Esophagus mucosa (tissue), 1 donor: ENCODE measurements around the gene CCSER1. TPM values are rescaled to one million over a fixed set of nuclear protein-coding genes. Genes with fewer than 3 reads are reported as not detected.
"Not testable (repeated sequence)": the region's sequence is repeated elsewhere in the genome, so short reads cannot be mapped to it uniquely, and the experiment has no call there.

Experiments
- ATAC-seq: fragments of 200-7000 bp; cut with Tn5 transposase; one replicate; pipeline ENCODE4 v1.9.1; 2020
- total RNA-seq: library from RNA; stranded (reverse); gene quantifications from one replicate; pipeline ENCODE4 v1.2.4, GENCODE V29; 2023
- donor health status: DM: yes; HTN: yes; CAD: no.

The CCSER1 gene
- total RNA-seq, 1 donor from 2014 or later, result 1.2 TPM

DNA sequence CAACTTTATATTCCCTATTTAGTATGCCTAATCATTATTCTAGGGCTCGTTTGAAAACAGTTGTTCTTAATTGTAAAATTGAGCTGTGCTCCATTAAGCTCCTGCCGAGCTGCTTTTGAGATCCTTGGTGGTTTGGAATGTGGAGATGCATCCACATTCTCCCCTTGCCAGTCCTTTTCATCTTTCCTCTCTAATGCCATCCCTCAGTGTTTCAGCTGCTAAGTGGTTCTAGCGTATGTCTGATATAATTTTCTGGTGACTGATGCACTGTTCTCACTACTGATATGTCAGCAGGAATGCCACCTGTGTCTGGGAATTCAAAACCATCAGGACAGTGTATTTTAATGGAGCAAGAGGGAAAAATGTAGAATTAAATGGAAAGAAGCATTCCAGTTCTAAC lies 1085.0 kb downstream of the CCSER1 start:
- no peak for ATAC-seq

DNA sequence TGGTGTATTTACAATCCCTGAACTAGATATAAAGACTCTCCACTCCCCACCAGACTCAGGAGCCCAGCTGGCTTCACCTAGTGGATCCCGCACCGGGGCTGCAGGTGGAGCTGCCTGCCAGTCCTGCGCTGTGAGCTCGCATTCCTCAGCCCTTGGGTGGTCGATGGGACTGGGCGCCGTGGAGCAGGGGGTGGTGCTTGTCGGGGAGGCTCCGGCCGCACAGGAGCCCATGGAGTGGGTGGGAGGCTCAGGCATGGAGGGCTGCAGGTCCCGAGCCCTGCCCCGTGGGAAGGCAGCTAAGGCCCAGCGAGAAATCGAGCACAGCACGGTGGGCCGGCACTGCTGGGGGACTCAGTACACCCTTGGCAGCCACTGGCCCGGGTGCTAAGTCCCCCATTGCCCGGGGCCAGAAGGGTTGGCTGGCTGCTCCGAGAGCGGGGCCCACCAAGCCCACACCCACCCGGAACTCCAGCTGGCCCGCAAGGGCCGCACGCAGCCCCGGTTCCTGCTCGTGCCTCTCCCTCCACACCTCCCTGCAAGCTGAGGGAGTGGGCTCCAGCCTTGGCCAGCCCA lies 1090.7 kb downstream of the CCSER1 start:
- not testable (repeated sequence) for ATAC-seq

DNA sequence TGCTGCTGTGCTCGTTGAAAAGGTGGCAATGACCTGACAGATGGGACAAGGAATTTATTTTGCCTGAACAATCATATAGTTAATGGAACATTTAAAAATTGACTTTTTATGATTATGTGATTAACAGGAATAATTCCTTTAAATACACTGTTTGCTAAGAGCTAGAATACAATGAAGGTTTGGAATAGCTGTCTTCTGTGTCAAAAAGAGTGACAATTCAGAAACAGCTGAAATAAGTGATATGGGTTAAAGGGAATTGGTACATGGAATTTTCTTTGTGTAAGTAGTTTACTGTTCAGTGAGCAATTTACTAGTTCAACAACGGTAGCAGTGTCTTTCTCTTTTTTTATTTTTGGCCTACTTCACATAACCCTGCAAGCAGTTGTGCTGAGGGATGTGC lies 1093.1 kb downstream of the CCSER1 start:
- no peak for ATAC-seq

DNA sequence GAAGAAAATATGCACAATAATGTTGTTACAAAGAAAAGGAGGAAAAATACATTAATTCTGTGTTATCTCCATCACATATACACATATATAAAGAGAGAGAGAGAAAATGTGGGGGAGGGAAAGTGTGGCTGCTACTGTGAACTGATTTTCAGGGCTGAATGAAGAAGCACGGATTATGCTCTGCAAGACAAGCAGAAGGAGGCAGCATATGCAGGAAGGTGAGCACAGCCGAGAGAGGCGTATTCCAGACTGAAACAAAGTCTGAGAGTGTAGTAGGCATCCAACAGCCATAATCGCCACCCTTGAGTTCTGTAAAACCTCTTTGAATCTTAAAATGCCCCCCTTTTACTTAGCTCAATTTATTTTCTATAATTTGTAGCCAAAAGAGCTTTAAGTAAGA lies 1094.8 kb downstream of the CCSER1 start:
- ATAC-seq, result no peak

- ATAC-seq, result peak; percentile 64
Observed at GRCh38 chr4:91226867-91227266, 1099.7 kb downstream of the CCSER1 start.

DNA sequence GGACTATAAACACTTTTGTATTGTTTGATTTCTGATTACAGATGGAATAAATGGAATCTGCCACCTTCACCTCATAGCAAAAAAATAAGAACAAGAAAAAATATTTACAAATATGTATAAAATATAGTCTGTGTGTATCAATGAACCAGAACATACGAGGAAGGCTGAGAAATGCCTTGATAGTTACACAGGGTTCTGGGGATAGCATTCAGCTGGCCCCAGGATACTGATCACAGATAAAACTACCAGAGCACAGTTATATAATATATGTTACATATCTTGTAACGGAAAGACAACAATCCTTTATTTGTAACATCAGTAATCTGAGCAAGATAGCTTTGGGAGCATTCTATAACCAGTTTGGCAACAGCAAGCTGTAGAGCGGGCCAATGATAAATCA lies 1101.5 kb downstream of the CCSER1 start:
- peak; percentile 55 for ATAC-seq

- ATAC-seq, result no peak
Observed at GRCh38 chr4:91233164-91233563, 1106.0 kb downstream of the CCSER1 start.

- ATAC-seq, result no peak
Observed at GRCh38 chr4:91243132-91243531, 1115.9 kb downstream of the CCSER1 start.

DNA sequence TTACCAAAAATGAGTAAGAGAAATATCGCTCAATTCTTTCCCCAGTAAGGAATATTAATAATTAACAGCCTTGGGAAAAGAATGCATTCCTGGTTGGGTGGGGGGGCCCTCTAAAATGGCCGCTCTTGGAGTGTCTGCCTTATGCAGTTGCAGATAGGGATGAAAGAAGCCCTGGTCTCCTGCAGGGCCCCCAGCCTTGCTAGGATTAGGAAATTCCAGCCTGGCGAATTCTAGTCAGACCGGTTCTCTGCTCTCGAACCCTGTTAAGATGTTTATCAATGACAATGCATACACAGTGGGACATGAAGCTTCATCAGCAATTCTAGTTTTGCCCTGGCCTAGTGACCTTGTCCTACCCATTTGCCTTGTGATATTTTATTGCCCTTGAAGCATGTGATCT lies 1128.8 kb downstream of the CCSER1 start:
- ATAC-seq, result no peak

DNA sequence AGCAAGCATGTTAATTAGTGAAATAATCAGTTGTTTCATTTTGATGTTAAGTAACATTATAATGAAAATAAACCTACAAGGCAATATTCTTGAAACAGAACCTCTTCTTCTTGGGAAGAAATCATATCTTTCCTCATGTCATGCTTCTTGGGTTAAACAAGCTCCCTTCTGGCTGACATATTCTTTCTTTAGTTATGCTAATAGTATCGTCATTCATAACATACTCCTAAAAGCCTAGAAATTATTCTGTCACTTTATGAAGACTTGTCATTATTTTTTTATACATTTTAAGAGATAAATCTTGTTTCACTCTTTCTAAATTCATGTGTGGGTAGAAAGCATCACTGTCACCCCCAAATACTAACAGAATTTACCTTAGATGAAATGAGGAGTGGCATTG lies 1129.6 kb downstream of the CCSER1 start:
- ATAC-seq, result no peak

- no peak for ATAC-seq
Observed at GRCh38 chr4:91257721-91258120, 1130.5 kb downstream of the CCSER1 start.

- ATAC-seq, result no peak
Observed at GRCh38 chr4:91258326-91258725, 1131.1 kb downstream of the CCSER1 start.

- ATAC-seq, result no peak
Observed at GRCh38 chr4:91267543-91267942, 1140.3 kb downstream of the CCSER1 start.

GRCh38 chr4:91268481-91268880 lies 1141.3 kb downstream of the CCSER1 start:
- ATAC-seq, result not testable (repeated sequence)

DNA sequence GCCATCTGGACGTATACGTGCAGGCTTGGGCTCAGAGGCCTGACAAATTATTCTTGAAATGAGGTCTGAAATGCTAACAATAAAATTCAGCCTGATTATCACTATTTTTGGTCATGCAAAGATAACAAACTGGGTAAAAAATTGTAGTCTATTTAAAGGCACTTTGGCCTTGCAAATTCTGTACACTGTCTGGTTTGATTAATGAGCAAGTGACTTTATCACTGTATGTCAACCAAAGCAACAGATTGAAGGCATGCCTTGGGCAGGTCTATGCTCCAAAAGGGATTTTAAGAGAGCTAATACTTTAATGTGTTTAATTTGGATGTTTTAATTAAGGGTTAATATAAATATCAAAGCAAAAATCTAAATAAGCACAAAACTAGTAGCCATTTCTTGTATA lies 1141.7 kb downstream of the CCSER1 start:
- ATAC-seq, result no peak

DNA sequence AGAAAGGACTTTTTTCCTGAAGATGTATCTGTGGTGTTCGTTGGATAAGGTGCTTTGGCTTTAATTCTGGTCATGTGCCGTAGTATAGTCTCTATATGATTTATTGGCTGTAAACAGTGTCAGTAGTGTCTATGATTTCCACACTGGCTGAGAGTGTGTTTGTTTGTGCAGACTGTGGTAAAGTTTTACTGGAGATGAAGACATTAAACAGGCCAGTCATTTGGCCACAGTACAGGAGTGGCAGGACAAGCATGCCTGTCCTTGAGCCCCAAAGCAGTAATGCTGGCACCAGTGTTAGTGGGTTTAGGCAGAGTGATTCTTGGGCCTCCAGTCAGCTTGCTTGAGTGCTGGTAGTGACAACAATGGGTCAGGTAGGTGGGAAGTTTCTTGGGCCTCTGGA lies 1152.7 kb downstream of the CCSER1 start:
- no peak for ATAC-seq

- ATAC-seq, result no peak
Observed at GRCh38 chr4:91280551-91281290, 1153.5 kb downstream of the CCSER1 start.

DNA sequence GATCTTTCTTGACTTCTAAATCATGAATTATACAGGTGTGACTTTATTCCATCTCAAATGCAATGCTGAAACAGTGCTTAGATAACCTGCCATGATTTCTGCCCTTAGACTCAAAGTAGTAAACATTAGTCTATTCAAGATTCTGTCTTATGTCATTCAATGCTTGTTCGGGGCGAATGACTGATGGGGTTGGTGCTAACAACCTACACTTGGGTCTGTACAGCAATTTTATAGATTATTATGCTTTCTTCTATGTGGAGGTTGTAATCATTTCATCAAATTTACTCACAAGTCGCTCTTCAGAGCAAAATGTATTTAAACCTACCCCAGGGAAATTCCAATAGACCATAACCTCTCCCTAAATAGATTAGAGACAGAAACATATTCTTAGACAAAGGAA lies 1155.0 kb downstream of the CCSER1 start:
- ATAC-seq, result no peak

GRCh38 chr4:91283726-91284230 lies 1156.6 kb downstream of the CCSER1 start:
- ATAC-seq, result no peak

DNA sequence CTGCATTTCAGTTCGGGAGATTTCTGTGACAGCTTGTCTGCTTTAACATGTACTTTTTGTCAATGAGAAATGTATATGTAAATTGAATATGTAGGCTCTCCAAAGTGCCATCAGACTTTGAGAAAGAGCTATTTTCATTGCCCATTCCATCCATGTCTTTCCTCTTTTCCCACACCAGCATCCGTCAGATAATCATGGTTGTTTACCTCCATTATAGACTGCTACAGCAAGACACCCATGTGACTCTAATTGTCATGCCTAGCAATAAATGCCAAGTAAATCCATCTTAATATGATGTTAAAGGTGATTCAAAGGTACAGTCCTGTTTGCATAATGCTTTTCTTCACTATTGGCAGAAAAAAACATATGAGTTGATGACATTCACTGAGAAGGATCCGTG lies 1157.3 kb downstream of the CCSER1 start:
- ATAC-seq, result no peak

DNA sequence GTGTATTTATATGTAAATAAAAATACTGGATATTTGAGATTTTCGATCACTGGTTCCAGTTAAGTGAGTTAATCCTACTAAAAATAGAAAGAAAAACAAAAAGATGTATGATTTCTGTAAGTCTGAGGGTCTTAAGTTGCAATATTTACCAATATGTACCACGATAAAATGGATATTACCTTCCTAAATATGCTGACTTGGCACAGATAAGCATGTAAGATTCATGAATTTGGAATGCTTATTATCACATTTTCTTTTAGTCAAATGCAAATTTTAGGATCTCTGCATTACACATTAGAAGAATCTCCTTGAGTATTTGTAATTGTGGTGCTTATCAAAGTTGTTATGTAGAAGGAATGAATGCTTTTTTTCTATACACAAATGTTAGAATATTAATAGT lies 1158.3 kb downstream of the CCSER1 start:
- no peak for ATAC-seq

- no peak for ATAC-seq
Observed at GRCh38 chr4:91288702-91289311, 1161.6 kb downstream of the CCSER1 start.

DNA sequence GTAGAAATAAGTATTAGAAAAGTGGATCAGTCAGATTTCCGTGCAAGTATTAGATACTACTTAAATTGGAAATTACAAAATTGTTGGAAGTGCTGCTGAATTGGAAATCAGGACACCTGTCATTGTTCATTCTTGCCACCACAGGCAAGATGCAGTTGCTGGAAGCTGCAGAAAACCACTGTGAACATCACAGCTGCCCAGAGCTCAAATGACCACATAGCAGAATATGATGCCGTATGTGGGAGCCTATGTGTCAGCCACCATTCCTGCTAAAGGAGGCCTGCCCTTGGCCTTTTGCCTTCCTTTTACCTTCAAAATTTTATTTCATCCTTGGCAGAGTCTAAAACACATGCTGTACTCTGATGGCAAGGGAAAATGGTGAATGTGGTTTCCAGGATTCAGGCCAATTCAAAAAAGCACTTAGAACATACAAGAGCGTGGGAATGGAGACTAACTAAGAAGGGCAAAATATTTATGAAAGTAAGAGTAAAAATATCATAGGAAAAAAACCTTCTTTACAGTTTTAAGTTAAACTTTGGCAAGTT lies 1171.0 kb downstream of the CCSER1 start:
- no peak for ATAC-seq

DNA sequence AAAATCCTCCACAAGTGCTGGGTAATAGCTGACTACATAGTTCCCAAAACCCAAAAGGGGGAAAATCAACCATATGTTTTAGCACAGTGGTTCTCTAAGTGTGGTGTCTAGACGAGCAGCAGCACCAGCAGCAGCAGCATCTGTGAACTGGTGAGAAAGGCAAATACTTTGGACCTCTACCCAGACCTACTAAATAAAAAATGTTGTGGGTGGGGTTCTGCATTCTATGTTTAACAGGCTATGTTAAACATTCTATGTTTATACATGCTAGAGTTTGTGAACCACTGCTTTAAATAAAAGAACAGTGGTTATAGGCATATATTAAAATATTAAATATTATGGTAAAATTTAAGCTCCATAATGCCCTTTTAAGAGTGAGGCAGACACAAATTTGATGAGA lies 1171.6 kb downstream of the CCSER1 start:
- no peak for ATAC-seq
